Parathyroid adenoma (tissue), 2 donors: ENCODE measurements around the gene ZBTB1.

ENCODE experiments used
- H2AFZ ChIP-seq: fragments of 300-600 bp; sonication (generic); one replicate; pipeline ENCODE4 v1.7.0; 2017; ENCODE audit warnings: antibody characterized with exemption, mild to moderate bottlenecking
- H3K27ac ChIP-seq: fragments of 300-600 bp; sonication (generic); one replicate; pipeline ENCODE4 v1.7.0; 2017
- H3K27me3 ChIP-seq: fragments of 300-600 bp; sonication (generic); one replicate; pipeline ENCODE4 v1.7.0; 2017; ENCODE audit warnings: low read length; ENCODE audit not compliant: control insufficient read depth, insufficient read depth
- H3K36me3 ChIP-seq: fragments of 300-600 bp; sonication (generic); one replicate; pipeline ENCODE4 v1.7.0; 2017; ENCODE audit warnings: low read length; ENCODE audit not compliant: control insufficient read depth, insufficient read depth
- H3K4me1 ChIP-seq: fragments of 300-600 bp; sonication (generic); one replicate; pipeline ENCODE4 v1.7.0; 2017; ENCODE audit warnings: control low read depth
- H3K4me2 ChIP-seq: fragments of 300-600 bp; sonication (generic); one replicate; pipeline ENCODE4 v1.7.0; 2017; ENCODE audit warnings: low read length
- H3K4me3 ChIP-seq: fragments of 300-600 bp; sonication (generic); one replicate; pipeline ENCODE4 v1.7.0; 2017; ENCODE audit warnings: low read depth, low read length
- H3K79me2 ChIP-seq: fragments of 300-600 bp; sonication (generic); one replicate; pipeline ENCODE4 v1.7.0; 2017; ENCODE audit warnings: control low read depth
- H3K9ac ChIP-seq: fragments of 300-600 bp; sonication (generic); one replicate; pipeline ENCODE4 v1.7.0; 2017; ENCODE audit warnings: mild to moderate bottlenecking
- H3K9me3 ChIP-seq: fragments of 300-600 bp; sonication (generic); one replicate; pipeline ENCODE4 v1.7.0; 2017; ENCODE audit warnings: low read length; ENCODE audit not compliant: control insufficient read depth
- TF ChIP-seq, protein P1 (sequence below): fragments of 300-600 bp; sonication (generic); IDR thresholded peaks from one replicate; pipeline ENCODE4 v1.7.0; 2017; ENCODE audit warnings: antibody characterized with exemption, mild to moderate bottlenecking
- donor health status: primary hyperparathyroidism.

ZBTB1 gene

DNA sequence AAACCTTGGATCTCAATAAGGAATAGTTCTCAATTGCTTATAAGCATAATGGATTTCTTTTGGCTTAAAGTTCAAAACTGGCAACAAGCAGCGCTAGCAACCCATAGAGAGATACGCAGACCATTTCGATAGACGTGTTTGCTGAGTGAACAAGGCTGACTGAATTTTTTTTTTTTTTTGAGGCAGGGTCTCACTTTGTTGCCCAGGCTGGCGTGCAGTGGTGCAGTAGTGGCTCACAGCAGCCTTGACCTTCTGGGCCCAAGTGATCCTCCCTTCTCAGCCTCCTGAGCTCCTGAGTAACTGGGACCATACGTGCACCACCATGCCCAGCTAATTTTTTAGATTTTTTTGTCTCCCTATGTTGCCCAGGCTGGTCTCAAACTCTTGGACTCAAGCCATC, 40.7 kb upstream of the ZBTB1 start:
- H3K9ac ChIP-seq = no peak overlapping the region
- H3K36me3 ChIP-seq = no peaks in the 10 kb centered on the region
- no peak overlapping the region for H3K4me3 ChIP-seq
- H3K27me3 ChIP-seq = no peaks in the 10 kb centered on the region
- H3K4me2 ChIP-seq = no peak overlapping the region
- peaks cover 9% of the 10 kb centered on the region for H3K4me1 ChIP-seq
- TF ChIP-seq, protein P1, sequence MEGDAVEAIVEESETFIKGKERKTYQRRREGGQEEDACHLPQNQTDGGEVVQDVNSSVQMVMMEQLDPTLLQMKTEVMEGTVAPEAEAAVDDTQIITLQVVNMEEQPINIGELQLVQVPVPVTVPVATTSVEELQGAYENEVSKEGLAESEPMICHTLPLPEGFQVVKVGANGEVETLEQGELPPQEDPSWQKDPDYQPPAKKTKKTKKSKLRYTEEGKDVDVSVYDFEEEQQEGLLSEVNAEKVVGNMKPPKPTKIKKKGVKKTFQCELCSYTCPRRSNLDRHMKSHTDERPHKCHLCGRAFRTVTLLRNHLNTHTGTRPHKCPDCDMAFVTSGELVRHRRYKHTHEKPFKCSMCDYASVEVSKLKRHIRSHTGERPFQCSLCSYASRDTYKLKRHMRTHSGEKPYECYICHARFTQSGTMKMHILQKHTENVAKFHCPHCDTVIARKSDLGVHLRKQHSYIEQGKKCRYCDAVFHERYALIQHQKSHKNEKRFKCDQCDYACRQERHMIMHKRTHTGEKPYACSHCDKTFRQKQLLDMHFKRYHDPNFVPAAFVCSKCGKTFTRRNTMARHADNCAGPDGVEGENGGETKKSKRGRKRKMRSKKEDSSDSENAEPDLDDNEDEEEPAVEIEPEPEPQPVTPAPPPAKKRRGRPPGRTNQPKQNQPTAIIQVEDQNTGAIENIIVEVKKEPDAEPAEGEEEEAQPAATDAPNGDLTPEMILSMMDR = no peak
- no peaks in the 10 kb centered on the region for H3K9me3 ChIP-seq
- no peaks in the 10 kb centered on the region for H3K79me2 ChIP-seq
- no peak overlapping the region for H2AFZ ChIP-seq
- no peak overlapping the region for H3K27ac ChIP-seq

DNA sequence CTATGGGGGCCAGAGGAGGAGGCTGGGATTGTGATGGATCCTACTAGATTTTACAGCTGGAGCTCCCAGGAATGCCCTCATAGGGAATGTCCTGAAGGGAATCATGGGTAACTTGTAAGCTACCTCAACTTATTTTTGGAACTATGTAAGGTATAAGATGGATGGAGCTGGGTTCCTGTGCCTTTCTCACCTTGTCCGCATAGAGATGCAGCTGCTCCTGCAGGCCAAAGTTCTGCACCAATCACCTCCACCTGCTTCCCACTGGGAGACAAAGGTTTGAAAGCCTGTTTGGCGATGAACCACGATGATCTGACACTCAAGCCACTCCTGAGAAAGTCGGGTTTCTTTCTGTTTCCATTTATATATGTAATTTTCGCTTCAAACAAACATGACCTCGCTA, 39.9 kb upstream of the ZBTB1 start:
- TF ChIP-seq, protein P1 = no peak
- Histone ChIP-seq H3K9ac (no peak overlapping the region), H3K4me2 (peak overlapping the region; percentile 93), H3K4me3 (peak overlapping the region; percentile 64), H3K9me3 (no peaks in the 10 kb centered on the region), H3K27me3 (no peaks in the 10 kb centered on the region), H3K36me3 (no peaks in the 10 kb centered on the region), H3K27ac (no peak overlapping the region), H2AFZ (peak overlapping the region; percentile 80), H3K79me2 (no peaks in the 10 kb centered on the region), H3K4me1 (peaks cover 9% of the 10 kb centered on the region)

DNA sequence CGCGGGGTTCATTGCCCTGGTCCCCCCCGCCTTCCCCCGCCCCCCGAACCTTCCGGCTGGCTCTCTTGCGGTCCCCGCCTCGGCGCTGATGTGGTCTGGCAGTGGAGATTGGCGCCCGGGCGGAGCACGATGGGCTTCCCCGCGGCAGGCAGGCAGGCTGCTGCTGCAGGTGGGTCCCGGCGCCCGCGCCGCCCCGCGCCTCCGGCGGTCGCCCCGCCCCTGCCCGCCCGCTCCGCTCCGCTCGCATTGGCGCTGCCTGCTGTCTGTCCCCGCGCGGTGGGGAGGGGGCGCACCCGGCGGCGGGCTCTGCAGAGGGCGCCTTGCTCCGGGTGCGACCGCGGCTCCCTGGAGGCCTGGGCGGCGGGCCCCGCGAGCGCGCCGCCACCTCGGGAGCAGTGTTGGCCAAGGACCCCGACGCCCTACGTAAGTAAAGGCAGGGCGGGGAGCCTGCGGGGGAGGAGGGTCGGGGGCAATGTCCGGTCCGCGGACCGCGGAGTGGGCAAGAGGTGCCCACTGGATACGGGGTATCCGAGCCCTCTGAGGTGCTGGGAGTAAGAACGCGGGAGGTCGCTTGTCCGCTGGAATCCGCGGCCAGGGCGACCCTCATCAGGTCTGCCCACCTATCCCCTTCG, 39.3 kb upstream of the ZBTB1 start, which contains the start of gene AKAP5:
Gene AKAP5 (plus strand): TSS at position 309 of the 632 bp plus-strand sequence. CDS start 2,896 bp downstream, outside the sequence.
- Histone ChIP-seq H3K27ac (peak within 1 kb of the TSS; percentile 25), H2AFZ (peak within 1 kb of the TSS; percentile 80), H3K9ac (no peak within 1 kb of the TSS), H3K4me1 (peaks cover 9% of the 10 kb centered on the region), H3K9me3 (no peaks in the 10 kb centered on the region), H3K4me3 (peak within 1 kb of the TSS; percentile 64), H3K79me2 (no peaks in the 10 kb centered on the region), H3K27me3 (no peaks in the 10 kb centered on the region), H3K36me3 (no peaks in the 10 kb centered on the region), H3K4me2 (peak within 1 kb of the TSS; percentile 93)
- TF ChIP-seq, protein P1 = no peak

DNA sequence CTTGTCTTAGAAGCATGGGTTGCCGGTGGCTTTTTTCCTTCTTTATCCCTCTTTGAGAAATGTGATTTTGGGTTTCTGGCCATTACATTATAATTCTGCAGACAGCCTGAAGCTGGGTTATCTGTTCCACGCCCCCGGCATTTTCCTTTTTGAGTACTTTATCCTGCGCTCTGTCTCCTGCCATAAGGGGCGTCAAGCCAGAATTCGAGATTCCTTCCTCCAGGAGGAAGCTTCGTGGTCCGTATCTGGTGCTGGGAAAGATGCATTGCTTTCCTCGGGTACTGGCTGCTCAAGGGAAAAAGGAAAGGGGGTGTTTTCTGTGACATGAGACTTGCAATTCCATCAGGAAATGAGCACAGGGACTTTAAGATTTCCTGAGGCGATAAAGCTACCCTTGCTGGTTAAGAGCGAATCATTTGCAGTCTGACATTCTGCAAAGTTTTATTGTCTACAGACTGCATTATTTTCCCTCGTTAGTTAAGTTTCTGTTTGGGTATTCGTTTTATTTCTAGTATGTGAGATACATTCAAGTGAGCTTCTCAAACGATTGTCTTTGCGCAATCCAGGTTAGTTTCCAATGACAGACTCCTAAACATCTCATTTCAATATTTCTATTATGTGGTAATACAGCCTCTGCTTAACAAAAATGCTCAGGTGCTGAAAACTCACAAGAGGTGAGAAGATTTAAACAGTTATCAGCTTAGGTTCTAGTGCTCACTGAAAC, 38.6 kb upstream of the ZBTB1 start:
- H3K4me1 ChIP-seq = peaks cover 9% of the 10 kb centered on the region
- H3K9me3 ChIP-seq = no peaks in the 10 kb centered on the region
- H3K9ac ChIP-seq = no peak overlapping the region
- H3K27ac ChIP-seq = peak overlapping the region; percentile 25
- no peaks in the 10 kb centered on the region for H3K27me3 ChIP-seq
- H3K36me3 ChIP-seq = no peaks in the 10 kb centered on the region
- peak overlapping the region; percentile 57 for H2AFZ ChIP-seq
- H3K4me2 ChIP-seq = peak overlapping the region; percentile 93
- H3K4me3 ChIP-seq = peak overlapping the region; percentile 64
- H3K79me2 ChIP-seq = no peaks in the 10 kb centered on the region
- TF ChIP-seq, protein P1 = no peak
